ENCODE measurements around the gene LMO1. TPM values are rescaled to one million over a fixed set of nuclear protein-coding genes. Genes with fewer than 3 reads are reported as not detected.
A peak's percentile ranks its signal among the peaks of the same experiment; 100 is the strongest.

Gene LMO1
- total RNA-seq, 8 experiments from 2014 or later = 1.1 to 11.7 (median 7.2) TPM; not detected in 2

DNA sequence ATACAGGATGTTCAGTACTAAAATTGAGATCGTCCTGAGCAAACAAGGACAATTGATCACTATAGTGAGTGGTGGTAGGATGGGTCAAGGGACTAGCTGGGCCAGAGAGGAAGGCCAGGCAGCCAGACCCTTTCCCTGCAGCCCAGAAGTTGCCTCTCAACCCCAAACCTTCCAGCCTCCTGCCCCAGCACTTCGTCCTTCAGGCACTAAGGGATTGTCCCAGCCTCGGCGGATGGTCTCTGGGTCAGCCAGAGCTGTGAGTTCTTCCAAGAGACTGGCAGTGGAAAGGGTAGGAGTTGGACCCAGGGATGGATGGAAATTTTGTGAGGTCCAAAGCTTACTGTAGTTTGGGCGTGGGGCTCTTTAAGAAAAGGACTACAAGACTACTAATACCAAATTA, 3.6 kb upstream of the LMO1 start:
- peaks cover 5 to 6% of the 10 kb centered on the region in 2 donors for H3K4me1 ChIP-seq (replicated peaks in 1 of 2)
- in situ Hi-C loops (cut with MboI; ENCODE audit: low pct_unique_long_range_greater_than_20kb in 2 of 9, low sequenced_read_pairs in 9 of 9, unreplicated experiment in 9 of 9) = no loop called here
- 83% methylated on average over 1 of the region's 5 CpGs; no CpG with 5 or more reads in 9 of the 10 experiments for WGBS, 10 experiments
- no peak overlapping the region for H3K4me3 ChIP-seq
- ATAC-seq (replicated peaks in 6 of 8) = no peak
- H3K27ac ChIP-seq = no peak overlapping the region

- H3K27ac ChIP-seq = no peak overlapping the region
- ATAC-seq (replicated peaks in 6 of 8) = no peak
- 70 to 100% (median 90%) methylated on average over 1 to 5 of the region's 11 CpGs; no CpG with 5 or more reads in 3 of the 10 experiments for WGBS, 10 experiments
- H3K4me1 ChIP-seq (replicated peaks in 1 of 2) = peaks cover 11% of the 10 kb centered on the region in 2 donors
- no peak overlapping the region for H3K4me3 ChIP-seq
- in situ Hi-C loops (cut with MboI; ENCODE audit: low pct_unique_long_range_greater_than_20kb in 2 of 9, low sequenced_read_pairs in 9 of 9, unreplicated experiment in 9 of 9) = no loop called here
These were observed 2.9 kb upstream of the LMO1 start for GRCh38 chr11:8266246-8267241.

DNA sequence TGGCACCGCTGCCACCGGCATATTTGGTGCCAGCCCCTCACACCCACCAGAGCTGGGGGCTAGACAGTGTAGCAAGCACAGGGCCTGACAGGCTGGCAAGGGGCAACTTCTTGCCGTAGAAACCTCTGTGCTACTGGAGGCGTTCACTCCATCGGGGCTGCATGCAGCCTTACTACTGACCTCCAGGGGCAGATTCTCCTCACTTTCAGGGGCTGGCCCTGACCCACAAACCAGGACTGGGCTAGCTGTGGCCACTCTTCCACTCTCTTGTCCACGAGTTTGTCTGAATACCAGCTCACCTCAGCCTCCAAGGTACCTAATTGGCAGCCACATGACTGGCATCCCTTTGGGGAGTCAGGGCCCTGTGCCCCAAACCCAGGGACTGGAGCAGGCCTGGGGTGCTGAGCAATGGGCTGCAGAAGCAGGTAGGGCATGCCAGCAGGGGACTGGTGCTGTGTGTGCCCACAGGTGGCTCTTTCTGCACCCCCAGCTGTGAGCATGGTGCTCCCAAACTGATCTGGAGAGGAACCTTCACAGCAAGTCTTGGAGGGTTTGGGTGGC, 2.1 kb upstream of the LMO1 start:
- H3K27ac ChIP-seq = no peak overlapping the region
- WGBS, 10 experiments = 20 to 62% (median 57%) methylated on average over 1 to 5 of the region's 6 CpGs; no CpG with 5 or more reads in 6 of the 10 experiments
- in situ Hi-C loops (cut with MboI; ENCODE audit: low pct_unique_long_range_greater_than_20kb in 2 of 9, low sequenced_read_pairs in 9 of 9, unreplicated experiment in 9 of 9) = no loop called here
- no peak overlapping the region for H3K4me3 ChIP-seq
- H3K4me1 ChIP-seq (replicated peaks in 1 of 2) = peaks cover 11% of the 10 kb centered on the region in 2 donors
- ATAC-seq (replicated peaks in 6 of 8) = no peak

DNA sequence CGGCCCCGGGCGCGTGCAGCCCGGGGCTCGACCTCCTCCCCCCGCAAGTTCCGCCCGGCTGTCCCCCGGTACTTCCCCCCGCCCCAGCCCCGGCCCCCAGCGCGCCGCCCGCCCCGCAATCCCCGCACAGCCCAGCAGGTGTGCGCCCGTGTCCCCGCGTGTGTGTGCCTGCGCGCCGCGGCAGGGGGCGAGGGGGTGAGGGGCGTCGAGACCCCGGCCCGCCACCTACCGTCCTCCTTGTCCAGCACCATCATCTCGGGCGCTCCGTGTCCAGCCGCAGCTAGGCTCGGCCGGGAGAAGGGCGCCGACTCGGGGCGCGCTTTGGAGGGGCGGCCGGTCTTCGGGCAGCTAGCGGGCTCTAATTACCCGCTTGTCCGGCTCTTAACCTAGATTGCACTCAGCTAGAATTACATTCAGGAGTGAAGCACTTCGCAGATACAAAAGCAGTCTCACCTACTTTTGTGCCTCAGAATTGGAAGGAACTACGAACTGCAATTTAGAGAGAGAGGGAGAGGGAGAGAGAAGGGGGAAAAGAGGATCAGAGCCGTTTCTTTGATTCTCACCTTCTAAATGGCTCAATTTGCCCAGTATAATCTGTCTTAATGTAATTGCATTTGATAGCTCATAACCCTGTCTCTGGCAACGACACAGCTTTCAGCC, 439 bp downstream of the LMO1 start:
- WGBS, 10 experiments = 0 to 8% (median 0%) methylated on average over 1 to 31 of the region's 53 CpGs; no CpG with 5 or more reads in 2 of the 10 experiments
- ATAC-seq (replicated peaks in 6 of 8) = peak; percentile 24 to 52 (median 34)
- Histone ChIP-seq H3K27ac (peak overlapping the region; percentile 19 to 32), H3K4me3 (peak overlapping the region; percentile 33 to 52 (median 43)), H3K4me1 (replicated peaks in 1 of 2) (peaks cover 20 to 30% of the 10 kb centered on the region in 2 donors)
- in situ Hi-C loops (cut with MboI; ENCODE audit: low pct_unique_long_range_greater_than_20kb in 2 of 9, low sequenced_read_pairs in 9 of 9, unreplicated experiment in 9 of 9) = no loop called here

GRCh38 chr11:8262552-8263108, 1.0 kb downstream of the LMO1 start:
- H3K27ac ChIP-seq = peak overlapping the region; percentile 19 to 32
- H3K4me3 ChIP-seq = peak overlapping the region; percentile 33 to 52 (median 43)
- peaks cover 20 to 34% of the 10 kb centered on the region in 2 donors for H3K4me1 ChIP-seq (replicated peaks in 1 of 2)
- in situ Hi-C loops (cut with MboI; ENCODE audit: low pct_unique_long_range_greater_than_20kb in 2 of 9, low sequenced_read_pairs in 9 of 9, unreplicated experiment in 9 of 9) = no loop called here
- peak; percentile 55 to 85 (median 67) for ATAC-seq (replicated peaks in 6 of 8)
- 0 to 2% (median 0%) methylated on average over 1 to 8 of the region's 66 CpGs; no CpG with 5 or more reads in 6 of the 10 experiments for WGBS, 10 experiments

GRCh38 chr11:8261921-8262551, 1.6 kb downstream of the LMO1 start:
- peaks cover 20 to 36% of the 10 kb centered on the region in 2 donors for H3K4me1 ChIP-seq (replicated peaks in 1 of 2)
- ATAC-seq (replicated peaks in 6 of 8) = no peak
- in situ Hi-C loops (cut with MboI; ENCODE audit: low pct_unique_long_range_greater_than_20kb in 2 of 9, low sequenced_read_pairs in 9 of 9, unreplicated experiment in 9 of 9) = no loop called here
- peak overlapping the region; percentile 19 to 32 for H3K27ac ChIP-seq
- H3K4me3 ChIP-seq = peak overlapping the region; percentile 33 to 52 (median 43)
- WGBS, 10 experiments = 40 to 100% (median 90%) methylated on average over 1 to 9 of the region's 12 CpGs; no CpG with 5 or more reads in 5 of the 10 experiments

- no peak overlapping the region for H3K4me3 ChIP-seq
- in situ Hi-C loops (cut with MboI; ENCODE audit: low pct_unique_long_range_greater_than_20kb in 2 of 9, low sequenced_read_pairs in 9 of 9, unreplicated experiment in 9 of 9) = no loop called here
- no peak overlapping the region for H3K27ac ChIP-seq
- WGBS, 10 experiments = 80 to 100% (median 96%) methylated on average over 1 to 2 of the region's 2 CpGs; no CpG with 5 or more reads in 6 of the 10 experiments
- ATAC-seq (replicated peaks in 6 of 8) = no peak
- peaks cover 20 to 36% of the 10 kb centered on the region in 2 donors for H3K4me1 ChIP-seq (replicated peaks in 1 of 2)
These were observed 2.4 kb downstream of the LMO1 start for GRCh38 chr11:8261291-8261690.

- 62 to 81% (median 71%) methylated on average over 3 to 15 of the region's 20 CpGs for WGBS, 10 experiments
- Histone ChIP-seq H3K4me1 (replicated peaks in 1 of 2) (peaks cover 20 to 36% of the 10 kb centered on the region in 2 donors), H3K4me3 (no peak overlapping the region), H3K27ac (no peak overlapping the region)
- ATAC-seq (replicated peaks in 6 of 8) = no peak
- in situ Hi-C loops (cut with MboI; ENCODE audit: low pct_unique_long_range_greater_than_20kb in 2 of 9, low sequenced_read_pairs in 9 of 9, unreplicated experiment in 9 of 9) = no loop called here
These were observed 3.3 kb downstream of the LMO1 start for GRCh38 chr11:8260202-8260966.

- Histone ChIP-seq H3K4me3 (no peak overlapping the region), H3K27ac (peak overlapping the region in 1 of 2 donors; percentile 50), H3K4me1 (replicated peaks in 1 of 2) (peaks cover 20 to 36% of the 10 kb centered on the region in 2 donors)
- 75 to 100% (median 82%) methylated on average over 1 to 6 of the region's 11 CpGs; no CpG with 5 or more reads in 3 of the 10 experiments for WGBS, 10 experiments
- ATAC-seq (replicated peaks in 6 of 8) = no peak
- in situ Hi-C loops (cut with MboI; ENCODE audit: low pct_unique_long_range_greater_than_20kb in 2 of 9, low sequenced_read_pairs in 9 of 9, unreplicated experiment in 9 of 9) = no loop called here
These were observed 4.2 kb downstream of the LMO1 start for GRCh38 chr11:8259306-8259959.

DNA sequence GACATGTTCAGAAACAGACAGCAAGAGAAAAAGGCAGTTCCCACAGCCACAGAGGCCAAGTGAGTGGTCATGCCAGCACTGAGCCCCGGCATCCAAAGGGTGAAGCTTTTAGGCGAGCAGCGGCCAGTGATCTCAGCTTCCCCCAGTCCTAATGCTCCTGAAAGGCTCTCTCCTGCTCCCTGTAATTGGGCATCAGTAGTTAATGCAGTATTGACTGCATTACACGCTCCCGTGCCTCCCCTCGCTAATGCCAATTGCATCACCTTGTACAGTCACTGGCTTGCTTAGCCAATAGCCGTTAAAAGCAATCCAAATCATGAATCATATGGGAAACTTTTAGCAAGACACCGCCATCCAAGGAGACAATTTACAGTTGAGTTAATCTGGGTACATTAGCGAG, 4.9 kb downstream of the LMO1 start:
- WGBS, 10 experiments = 4 to 68% (median 54%) methylated on average over 1 to 5 of the region's 9 CpGs; no CpG with 5 or more reads in 1 of the 10 experiments
- H3K4me3 ChIP-seq = no peak overlapping the region
- peak overlapping the region in 1 of 2 donors; percentile 73 for H3K27ac ChIP-seq
- in situ Hi-C loops (cut with MboI; ENCODE audit: low pct_unique_long_range_greater_than_20kb in 2 of 9, low sequenced_read_pairs in 9 of 9, unreplicated experiment in 9 of 9) = no loop called here
- ATAC-seq (replicated peaks in 6 of 8) = peak in 6 of 8 experiments; percentile 9 to 83 (median 74)
- H3K4me1 ChIP-seq (replicated peaks in 1 of 2) = peaks cover 20 to 41% of the 10 kb centered on the region in 2 donors

- H3K27ac ChIP-seq = peak overlapping the region in 1 of 2 donors; percentile 73
- in situ Hi-C loops (cut with MboI; ENCODE audit: low pct_unique_long_range_greater_than_20kb in 2 of 9, low sequenced_read_pairs in 9 of 9, unreplicated experiment in 9 of 9) = no loop called here
- peak in 1 of 8 experiments; percentile 0 for ATAC-seq (replicated peaks in 6 of 8)
- no peak overlapping the region for H3K4me3 ChIP-seq
- peaks cover 20 to 39% of the 10 kb centered on the region in 2 donors for H3K4me1 ChIP-seq (replicated peaks in 1 of 2)
- WGBS, 10 experiments = 20 to 94% (median 60%) methylated on average over 1 to 3 of the region's 5 CpGs; no CpG with 5 or more reads in 7 of the 10 experiments
These were observed 5.4 kb downstream of the LMO1 start for GRCh38 chr11:8258289-8258688.

All from motor neuron (in vitro differentiated cells).